SH-SY5Y (cell line): ENCODE data around the gene AGR2.

Source experiments
- GATA2 ChIP-seq: IDR thresholded peaks from 2 replicates; pipeline ENCODE4 v1.6.1; 2011; ENCODE audit warnings: mild to moderate bottlenecking, low read depth, low read length
- GATA3 ChIP-seq: IDR thresholded peaks from 2 replicates; pipeline ENCODE4 v1.6.1; 2011; ENCODE audit warnings: low read depth, mild to moderate bottlenecking, low read length, moderate library complexity

GRCh38 chr7:16801579-16801978 is 3.2 kb downstream of the AGR2 start:
- TF ChIP-seq GATA3 = no peak
- TF ChIP-seq GATA2 = no peak
